Heart left ventricle (tissue), 13 donors: ENCODE data around the gene GIT2.

ENCODE experiments used
- POLR2A ChIP-seq, 2 donors: fragments of 450-650 bp; IDR thresholded peaks; one replicate each; pipeline ENCODE4 v1.6.1; 2017; ENCODE audit warnings: antibody characterized with exemption in 2 of 2, mild to moderate bottlenecking in 2 of 2, moderate library complexity in 2 of 2
- TF ChIP-seq, protein P1 (sequence below), 12 donors: fragments of 200-600 bp; sonication (generic) in 4 of 12; IDR thresholded peaks; one replicate each; pipeline versions ENCODE4 v1.5.0 to v1.8.0; 2018 to 2022; ENCODE audit warnings: antibody characterized with exemption in 12 of 12, mild to moderate bottlenecking in 5 of 12
- donor health status: ischemic (EF 13 %, LVEDD 7.1; RV severe dilation, severe dysfunction).
- donor health status: DM: no; HTN: yes; CAD: no.
- donor health status: DM: no; HTN: no; CAD: no.
- donor health status: ischemic (EF 25% LVEDD 6.9; RV normal size, moderate dysfunction).
- donor health status: ischemic (EF 25% LVEDD 5.7; RV mildly dilated, moderate dysfunction).
- donor health status: ischemic (EF 35%, LVEDD 5.7; RV mildly dilated, moderate dysfunction).
- donor health status: nonischemic (EF 11% LVEDD 7.7; RV severe dilation, severe dysfunction).
- donor health status: DM: yes; HTN: yes; CAD: no.
- donor health status: PGD.
- donor health status: ischemic (EF 29% LVEDD 5.4; RV normal size, mild dysfunction).
- donor health status: nonischemic (EF 23%, LVEDD 6.1; RV moderate dilation, normal function).

DNA sequence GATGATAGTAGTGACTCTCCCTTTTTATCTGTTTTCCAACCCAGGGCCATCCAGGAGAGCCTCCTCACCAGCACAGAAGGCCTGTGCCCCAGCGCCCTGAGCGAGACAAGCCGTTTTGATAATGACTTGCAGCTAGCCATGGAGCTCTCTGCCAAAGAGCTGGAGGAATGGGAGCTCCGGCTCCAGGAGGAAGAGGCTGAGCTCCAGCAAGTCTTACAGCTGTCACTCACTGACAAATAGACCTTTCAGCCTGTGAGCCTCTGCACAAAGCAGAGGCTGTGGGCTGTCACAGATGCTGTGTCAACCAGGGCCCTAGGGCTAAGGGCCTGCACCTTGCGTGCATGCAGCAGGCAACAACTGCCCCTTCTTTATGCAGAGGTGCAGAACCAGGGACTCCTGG is 41.1 kb upstream of the GIT2 start:
- TF ChIP-seq POLR2A (IDR thresholded peaks at IDR 0.05): no peak
- TF ChIP-seq, protein P1, sequence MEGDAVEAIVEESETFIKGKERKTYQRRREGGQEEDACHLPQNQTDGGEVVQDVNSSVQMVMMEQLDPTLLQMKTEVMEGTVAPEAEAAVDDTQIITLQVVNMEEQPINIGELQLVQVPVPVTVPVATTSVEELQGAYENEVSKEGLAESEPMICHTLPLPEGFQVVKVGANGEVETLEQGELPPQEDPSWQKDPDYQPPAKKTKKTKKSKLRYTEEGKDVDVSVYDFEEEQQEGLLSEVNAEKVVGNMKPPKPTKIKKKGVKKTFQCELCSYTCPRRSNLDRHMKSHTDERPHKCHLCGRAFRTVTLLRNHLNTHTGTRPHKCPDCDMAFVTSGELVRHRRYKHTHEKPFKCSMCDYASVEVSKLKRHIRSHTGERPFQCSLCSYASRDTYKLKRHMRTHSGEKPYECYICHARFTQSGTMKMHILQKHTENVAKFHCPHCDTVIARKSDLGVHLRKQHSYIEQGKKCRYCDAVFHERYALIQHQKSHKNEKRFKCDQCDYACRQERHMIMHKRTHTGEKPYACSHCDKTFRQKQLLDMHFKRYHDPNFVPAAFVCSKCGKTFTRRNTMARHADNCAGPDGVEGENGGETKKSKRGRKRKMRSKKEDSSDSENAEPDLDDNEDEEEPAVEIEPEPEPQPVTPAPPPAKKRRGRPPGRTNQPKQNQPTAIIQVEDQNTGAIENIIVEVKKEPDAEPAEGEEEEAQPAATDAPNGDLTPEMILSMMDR (IDR thresholded peaks at IDR 0.05): no peak
